Measurements from ENCODE around the gene MET.

MET gene

DNA sequence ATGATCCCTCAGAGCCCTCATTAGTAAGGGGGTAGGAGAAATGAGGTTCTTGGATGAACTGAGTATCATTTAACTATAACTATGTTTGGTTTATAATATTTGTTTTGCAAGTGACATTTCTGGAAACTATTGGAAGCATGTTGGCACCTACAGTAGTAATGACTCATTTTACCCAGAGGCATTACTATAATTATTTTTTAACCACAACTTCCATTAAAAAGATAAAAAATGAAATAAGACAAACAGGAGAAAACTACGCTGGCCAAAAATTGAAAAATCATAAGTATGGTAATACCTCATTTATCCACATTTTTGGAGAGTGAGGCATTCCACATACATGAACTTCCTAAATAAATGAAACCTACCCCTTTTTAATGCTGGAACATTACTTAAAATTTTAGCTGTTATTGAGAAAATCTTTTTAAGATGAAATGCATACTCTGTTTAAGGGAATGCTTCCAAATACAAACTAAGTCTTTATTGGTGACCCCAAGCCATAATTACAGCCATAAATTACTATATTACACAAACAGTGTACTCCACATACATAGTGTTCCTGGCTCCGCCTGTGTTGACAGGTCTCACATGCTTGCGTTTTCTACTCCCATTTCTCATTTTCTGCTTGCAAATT is 105.8 kb downstream of the MET start:
- no peak overlapping the region for H3K9ac ChIP-seq (ENCODE audit: low read length)
- no peaks in the 10 kb centered on the region for H3K27me3 ChIP-seq (ENCODE audit: control insufficient read depth, insufficient read depth, low read length)
- no peak overlapping the region for H3K27ac ChIP-seq (ENCODE audit: low read depth, low read length)
- H3K4me1 ChIP-seq (ENCODE audit: control insufficient read depth, insufficient read depth, low read length): peaks cover 8% of the 10 kb centered on the region
- no peaks in the 10 kb centered on the region for H3K36me3 ChIP-seq (ENCODE audit: control insufficient read depth, insufficient read depth, low read length)
- H3K4me3 ChIP-seq (ENCODE audit: low read length): no peak overlapping the region

DNA sequence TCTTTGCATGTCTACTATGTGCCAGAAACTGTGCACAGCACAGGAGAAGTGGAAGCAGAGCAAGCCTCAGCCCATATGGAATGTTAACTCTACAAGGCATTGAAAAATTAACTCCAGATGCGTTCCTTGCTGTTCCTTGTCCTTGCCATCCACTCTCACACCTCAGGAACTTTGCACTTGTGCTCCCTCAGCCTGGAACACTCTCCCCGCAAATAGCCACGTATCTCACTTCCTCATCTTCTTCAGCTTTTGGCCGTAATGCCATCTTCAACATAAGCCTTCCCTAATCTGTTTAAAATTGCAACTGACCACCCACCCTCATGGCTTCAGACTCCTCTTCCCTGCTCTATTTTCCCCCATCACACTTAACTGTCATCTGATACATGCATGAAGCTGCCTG is 107.2 kb downstream of the MET start:
- H3K27ac ChIP-seq (ENCODE audit: low read depth, low read length): no peak overlapping the region
- no peaks in the 10 kb centered on the region for H3K36me3 ChIP-seq (ENCODE audit: control insufficient read depth, insufficient read depth, low read length)
- H3K4me3 ChIP-seq (ENCODE audit: low read length): no peak overlapping the region
- H3K9ac ChIP-seq (ENCODE audit: low read length): no peak overlapping the region
- peaks cover 8% of the 10 kb centered on the region for H3K4me1 ChIP-seq (ENCODE audit: control insufficient read depth, insufficient read depth, low read length)
- no peaks in the 10 kb centered on the region for H3K27me3 ChIP-seq (ENCODE audit: control insufficient read depth, insufficient read depth, low read length)

- Histone ChIP-seq H3K27me3 (ENCODE audit: control insufficient read depth, insufficient read depth, low read length) (no peaks in the 10 kb centered on the region), H3K4me1 (ENCODE audit: control insufficient read depth, insufficient read depth, low read length) (peaks cover 8% of the 10 kb centered on the region), H3K4me3 (ENCODE audit: low read length) (no peak overlapping the region), H3K27ac (ENCODE audit: low read depth, low read length) (no peak overlapping the region), H3K36me3 (ENCODE audit: control insufficient read depth, insufficient read depth, low read length) (no peaks in the 10 kb centered on the region), H3K9ac (ENCODE audit: low read length) (no peak overlapping the region)
Measured at GRCh38 chr7:116779931-116780330, 107.9 kb downstream of the MET start.

DNA sequence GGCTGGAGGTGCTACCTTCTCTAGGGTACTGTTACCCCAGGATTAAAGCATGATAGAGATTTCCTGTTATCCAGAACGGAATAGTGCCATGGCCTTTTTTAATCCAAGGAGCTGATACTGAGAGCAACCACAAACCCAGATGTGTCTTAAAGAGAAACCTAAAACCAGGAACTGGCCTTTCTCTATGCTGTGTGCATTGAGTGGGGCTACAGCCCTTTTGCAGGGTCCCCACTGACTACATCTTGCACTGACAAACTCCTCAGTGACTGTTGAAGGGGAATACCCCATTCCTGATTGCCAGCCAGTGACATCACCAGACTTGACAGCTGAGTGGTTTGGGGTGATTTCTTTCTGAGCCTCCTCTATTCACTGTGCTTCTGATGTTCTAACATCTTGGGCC is 108.5 kb downstream of the MET start:
- H3K4me3 ChIP-seq (ENCODE audit: low read length): no peak overlapping the region
- H3K9ac ChIP-seq (ENCODE audit: low read length): no peak overlapping the region
- H3K4me1 ChIP-seq (ENCODE audit: control insufficient read depth, insufficient read depth, low read length): peaks cover 8% of the 10 kb centered on the region
- no peaks in the 10 kb centered on the region for H3K27me3 ChIP-seq (ENCODE audit: control insufficient read depth, insufficient read depth, low read length)
- no peaks in the 10 kb centered on the region for H3K36me3 ChIP-seq (ENCODE audit: control insufficient read depth, insufficient read depth, low read length)
- no peak overlapping the region for H3K27ac ChIP-seq (ENCODE audit: low read depth, low read length)

DNA sequence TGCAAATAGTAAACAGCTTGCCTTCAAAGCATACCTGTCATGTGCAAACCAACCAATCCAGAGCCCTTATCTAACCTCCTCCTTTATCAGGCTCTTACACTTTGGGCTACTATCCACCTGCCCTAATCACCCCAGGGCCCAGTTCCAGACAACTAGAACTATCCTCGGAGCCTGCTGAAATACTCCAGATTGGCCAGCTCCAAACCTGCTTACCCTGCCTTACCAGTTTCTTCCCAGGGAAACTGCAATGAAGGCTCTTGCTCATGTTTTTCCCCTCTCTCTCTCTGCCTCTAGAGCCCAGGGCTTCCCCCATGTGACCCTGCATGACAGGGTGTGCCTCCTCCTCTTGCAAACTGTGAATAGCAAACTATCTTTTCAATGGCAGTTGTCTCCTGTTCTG is 109.0 kb downstream of the MET start:
- Histone ChIP-seq H3K4me1 (ENCODE audit: control insufficient read depth, insufficient read depth, low read length) (peaks cover 8% of the 10 kb centered on the region), H3K27ac (ENCODE audit: low read depth, low read length) (no peak overlapping the region), H3K27me3 (ENCODE audit: control insufficient read depth, insufficient read depth, low read length) (no peaks in the 10 kb centered on the region), H3K9ac (ENCODE audit: low read length) (no peak overlapping the region), H3K4me3 (ENCODE audit: low read length) (no peak overlapping the region), H3K36me3 (ENCODE audit: control insufficient read depth, insufficient read depth, low read length) (no peaks in the 10 kb centered on the region)

DNA sequence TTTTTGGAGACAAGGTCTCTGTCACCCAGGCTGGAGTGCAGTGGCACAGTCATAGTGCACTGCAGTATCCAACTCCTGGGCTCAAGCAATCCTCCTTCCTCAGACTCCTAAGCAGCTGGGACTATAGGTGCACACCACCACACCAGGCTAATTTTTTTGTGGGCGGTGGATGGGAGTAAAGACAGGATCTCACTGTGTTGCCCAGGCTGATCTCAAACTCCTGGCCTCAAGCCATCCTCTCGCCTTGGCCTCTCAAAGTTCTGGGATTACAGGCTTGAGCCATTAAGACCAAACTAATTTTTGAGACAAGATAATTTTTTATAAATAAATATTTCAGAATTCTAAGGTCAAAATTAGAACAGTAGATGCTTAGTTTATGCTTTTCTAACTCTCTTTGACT is 109.6 kb downstream of the MET start:
- H3K36me3 ChIP-seq (ENCODE audit: control insufficient read depth, insufficient read depth, low read length): no peaks in the 10 kb centered on the region
- H3K4me3 ChIP-seq (ENCODE audit: low read length): no peak overlapping the region
- peaks cover 8% of the 10 kb centered on the region for H3K4me1 ChIP-seq (ENCODE audit: control insufficient read depth, insufficient read depth, low read length)
- H3K27me3 ChIP-seq (ENCODE audit: control insufficient read depth, insufficient read depth, low read length): no peaks in the 10 kb centered on the region
- H3K9ac ChIP-seq (ENCODE audit: low read length): no peak overlapping the region
- no peak overlapping the region for H3K27ac ChIP-seq (ENCODE audit: low read depth, low read length)

GRCh38 chr7:116782177-116782711 is 110.2 kb downstream of the MET start:
- Histone ChIP-seq H3K9ac (ENCODE audit: low read length) (no peak overlapping the region), H3K27ac (ENCODE audit: low read depth, low read length) (no peak overlapping the region), H3K4me3 (ENCODE audit: low read length) (no peak overlapping the region), H3K4me1 (ENCODE audit: control insufficient read depth, insufficient read depth, low read length) (peaks cover 7% of the 10 kb centered on the region), H3K27me3 (ENCODE audit: control insufficient read depth, insufficient read depth, low read length) (no peaks in the 10 kb centered on the region), H3K36me3 (ENCODE audit: control insufficient read depth, insufficient read depth, low read length) (no peaks in the 10 kb centered on the region)

DNA sequence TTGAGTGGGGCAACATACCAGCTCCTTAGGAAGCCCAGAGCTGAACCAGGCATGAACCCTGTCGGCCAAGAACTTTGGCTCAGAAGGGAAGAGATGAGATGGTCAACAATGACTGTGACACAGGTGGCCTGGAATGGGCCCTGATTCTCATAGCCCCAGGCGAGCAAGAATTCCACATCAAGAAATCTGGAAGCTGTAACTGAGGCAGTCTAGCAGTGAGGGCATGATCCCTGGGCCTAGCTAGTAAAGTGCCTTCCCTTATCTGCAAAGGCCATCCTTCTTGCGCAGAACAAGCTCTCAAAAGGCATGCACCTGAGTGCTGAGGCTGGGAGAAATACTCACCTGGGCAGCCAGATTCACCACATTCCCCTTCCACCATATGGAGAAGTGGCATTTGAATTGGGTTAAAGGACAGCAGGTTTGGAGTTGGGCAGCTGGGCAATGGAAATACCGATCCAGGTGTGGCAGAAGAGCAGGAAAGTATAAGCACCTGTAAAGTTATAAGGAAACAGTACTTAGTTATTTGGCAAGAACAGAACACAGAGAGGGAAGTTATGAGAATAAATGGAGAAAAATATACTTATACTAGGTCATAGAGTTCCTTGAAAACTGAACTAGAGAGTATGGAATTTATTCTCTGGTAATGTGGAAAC is 111.8 kb downstream of the MET start:
- Histone ChIP-seq H3K27me3 (ENCODE audit: control insufficient read depth, insufficient read depth, low read length) (no peaks in the 10 kb centered on the region), H3K9ac (ENCODE audit: low read length) (no peak overlapping the region), H3K27ac (ENCODE audit: low read depth, low read length) (no peak overlapping the region), H3K4me1 (ENCODE audit: control insufficient read depth, insufficient read depth, low read length) (no peaks in the 10 kb centered on the region), H3K36me3 (ENCODE audit: control insufficient read depth, insufficient read depth, low read length) (no peaks in the 10 kb centered on the region), H3K4me3 (ENCODE audit: low read length) (no peak overlapping the region)

DNA sequence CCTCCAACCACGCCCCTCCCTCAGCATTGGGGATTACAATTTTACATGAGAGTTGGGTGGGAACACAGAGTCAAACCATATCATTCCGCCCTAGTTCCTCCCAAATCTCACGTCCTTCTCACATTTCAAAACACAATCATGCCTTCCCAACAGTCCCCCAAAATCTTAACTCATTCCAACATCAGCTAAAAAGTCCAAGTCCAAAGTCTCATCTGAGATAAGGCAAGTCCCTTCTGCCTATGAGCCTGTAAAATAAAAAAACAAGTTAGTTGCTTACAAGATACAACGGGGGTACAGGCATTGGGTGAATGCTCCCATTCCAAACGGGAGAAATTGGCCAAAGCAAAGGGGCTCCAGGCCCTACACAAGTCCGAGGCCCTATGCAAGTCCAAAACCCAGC is 112.7 kb downstream of the MET start:
- Histone ChIP-seq H3K4me3 (ENCODE audit: low read length) (no peak overlapping the region), H3K27ac (ENCODE audit: low read depth, low read length) (no peak overlapping the region), H3K27me3 (ENCODE audit: control insufficient read depth, insufficient read depth, low read length) (no peaks in the 10 kb centered on the region), H3K4me1 (ENCODE audit: control insufficient read depth, insufficient read depth, low read length) (no peaks in the 10 kb centered on the region), H3K9ac (ENCODE audit: low read length) (no peak overlapping the region), H3K36me3 (ENCODE audit: control insufficient read depth, insufficient read depth, low read length) (no peaks in the 10 kb centered on the region)

DNA sequence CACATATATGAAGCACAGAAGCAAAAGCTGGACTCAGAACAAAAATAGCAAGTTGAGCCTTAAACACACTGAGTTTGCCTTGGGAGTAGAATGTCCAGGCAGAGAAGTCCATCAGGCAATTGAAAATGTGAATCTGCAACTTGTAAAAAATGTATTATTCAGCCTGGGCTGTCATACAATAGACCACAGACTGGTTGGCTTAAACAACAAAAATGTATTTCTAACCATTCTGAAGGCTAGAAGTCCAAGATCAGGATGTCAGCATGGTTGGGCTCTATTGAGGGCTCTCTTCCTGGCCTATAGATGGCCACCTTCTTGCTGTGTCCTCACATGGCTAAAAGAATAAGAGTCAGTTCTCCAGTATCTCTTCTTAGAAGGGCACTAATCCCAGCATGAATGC is 113.8 kb downstream of the MET start:
- H3K36me3 ChIP-seq (ENCODE audit: control insufficient read depth, insufficient read depth, low read length): no peaks in the 10 kb centered on the region
- no peak overlapping the region for H3K9ac ChIP-seq (ENCODE audit: low read length)
- H3K27me3 ChIP-seq (ENCODE audit: control insufficient read depth, insufficient read depth, low read length): no peaks in the 10 kb centered on the region
- H3K4me3 ChIP-seq (ENCODE audit: low read length): no peak overlapping the region
- no peak overlapping the region for H3K27ac ChIP-seq (ENCODE audit: low read depth, low read length)
- no peaks in the 10 kb centered on the region for H3K4me1 ChIP-seq (ENCODE audit: control insufficient read depth, insufficient read depth, low read length)

DNA sequence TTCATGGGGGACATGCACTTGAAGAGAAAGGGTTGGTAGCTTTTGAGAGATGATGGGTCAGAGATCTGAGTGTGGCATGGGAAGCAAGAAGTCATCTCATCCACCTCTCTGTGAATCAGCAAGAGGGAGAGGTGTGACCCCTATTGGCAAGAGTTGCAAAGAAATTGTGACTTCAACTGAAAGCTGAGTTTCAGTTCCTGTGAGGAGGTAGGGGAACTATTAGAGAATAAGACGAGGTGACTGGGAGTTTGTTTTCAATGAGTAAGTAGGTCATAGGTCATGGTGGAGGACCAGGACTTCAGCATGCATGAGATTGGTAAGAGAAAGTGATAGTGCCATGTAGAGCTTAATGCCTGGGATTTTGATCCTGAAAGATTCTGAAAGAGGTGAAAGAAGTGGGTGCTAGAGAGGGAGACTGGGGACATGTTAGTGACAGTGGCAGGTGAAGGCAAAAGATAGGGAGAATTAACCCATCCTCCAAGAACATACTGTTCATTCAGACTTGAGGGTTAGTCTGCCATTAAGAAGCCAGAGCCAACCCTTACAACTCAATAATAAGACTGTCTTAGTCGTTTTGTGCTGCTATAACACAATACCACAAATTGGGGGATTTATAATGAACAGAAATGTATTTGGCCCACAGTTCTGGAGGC is 114.9 kb downstream of the MET start:
- no peaks in the 10 kb centered on the region for H3K4me1 ChIP-seq (ENCODE audit: control insufficient read depth, insufficient read depth, low read length)
- no peak overlapping the region for H3K4me3 ChIP-seq (ENCODE audit: low read length)
- H3K27me3 ChIP-seq (ENCODE audit: control insufficient read depth, insufficient read depth, low read length): no peaks in the 10 kb centered on the region
- H3K27ac ChIP-seq (ENCODE audit: low read depth, low read length): no peak overlapping the region
- H3K9ac ChIP-seq (ENCODE audit: low read length): no peak overlapping the region
- H3K36me3 ChIP-seq (ENCODE audit: control insufficient read depth, insufficient read depth, low read length): no peaks in the 10 kb centered on the region

GRCh38 chr7:116787881-116788280 is 115.9 kb downstream of the MET start:
- no peak overlapping the region for H3K9ac ChIP-seq (ENCODE audit: low read length)
- H3K4me3 ChIP-seq (ENCODE audit: low read length): no peak overlapping the region
- no peaks in the 10 kb centered on the region for H3K4me1 ChIP-seq (ENCODE audit: control insufficient read depth, insufficient read depth, low read length)
- no peaks in the 10 kb centered on the region for H3K27me3 ChIP-seq (ENCODE audit: control insufficient read depth, insufficient read depth, low read length)
- H3K27ac ChIP-seq (ENCODE audit: low read depth, low read length): no peak overlapping the region
- no peaks in the 10 kb centered on the region for H3K36me3 ChIP-seq (ENCODE audit: control insufficient read depth, insufficient read depth, low read length)
